Activated CD4-positive, alpha-beta T cell treated with anti-CD3 and anti-CD28 coated beads for 36 hours (primary cell): Measurements from ENCODE around the gene GOLM1. TPM values are rescaled to one million over a fixed set of nuclear protein-coding genes. Genes with fewer than 3 reads are reported as not detected.

Experiments used
- ATAC-seq: fragments of 200-7000 bp; cut with Tn5 transposase; one replicate; pipeline ENCODE4 v1.10.0; 2021; ENCODE audit warnings: mild to moderate bottlenecking, moderate library complexity
- CTCF ChIA-PET: fragments of 350-600 bp; sonication (Branson Sonifier 250); formaldehyde crosslinking; loops from one replicate; lab custom pipeline; 2021; ENCODE audit warnings: antibody characterized with exemption; lab: Charles Lee
- POLR2A ChIA-PET: fragments of 350-600 bp; sonication (Branson Sonifier 250); formaldehyde crosslinking; loops from one replicate; lab custom pipeline; 2021; ENCODE audit warnings: antibody characterized with exemption, inconsistent platforms; lab: Charles Lee
- DNase-seq: peaks from one replicate; pipeline ENCODE4 v3.0.0-alpha.2; 2020
- H3K27ac Mint-ChIP-seq: one replicate; pipeline ENCODE4 v1.8.0; 2021; ENCODE audit warnings: mixed read lengths
- H3K27me3 Mint-ChIP-seq: one replicate; pipeline ENCODE4 v1.8.0; 2021; ENCODE audit warnings: mixed read lengths
- H3K36me3 Mint-ChIP-seq: one replicate; pipeline ENCODE4 v1.8.0; 2021; ENCODE audit warnings: low read depth, mixed read lengths
- H3K4me1 Mint-ChIP-seq: one replicate; pipeline ENCODE4 v1.8.0; 2021; ENCODE audit warnings: mixed read lengths
- H3K4me3 Mint-ChIP-seq: one replicate; pipeline ENCODE4 v1.8.0; 2021; ENCODE audit warnings: mild to moderate bottlenecking, moderate library complexity, mixed read lengths
- H3K9me3 Mint-ChIP-seq: one replicate; pipeline ENCODE4 v1.8.0; 2021; ENCODE audit warnings: low read depth, mixed read lengths
- intact Hi-C, 2 experiments: fragments of 100-400 bp; cut with DNase I in 1 of 2; cut with micrococcal nuclease in 1 of 2; formaldehyde crosslinking; loops; one replicate each; pipeline versions ENCODE4 v1.14.2 to v1.15.1; 2022 to 2024; cut with DNase I, micrococcal nuclease
- total RNA-seq, 2 experiments: library from RNA; stranded (reverse); gene quantifications; one replicate each; pipeline ENCODE4 v1.2.3, GENCODE V29; 2021

Gene GOLM1
- total RNA-seq, 2 experiments from 2014 or later = 1.2 to 1.4 TPM

DNA sequence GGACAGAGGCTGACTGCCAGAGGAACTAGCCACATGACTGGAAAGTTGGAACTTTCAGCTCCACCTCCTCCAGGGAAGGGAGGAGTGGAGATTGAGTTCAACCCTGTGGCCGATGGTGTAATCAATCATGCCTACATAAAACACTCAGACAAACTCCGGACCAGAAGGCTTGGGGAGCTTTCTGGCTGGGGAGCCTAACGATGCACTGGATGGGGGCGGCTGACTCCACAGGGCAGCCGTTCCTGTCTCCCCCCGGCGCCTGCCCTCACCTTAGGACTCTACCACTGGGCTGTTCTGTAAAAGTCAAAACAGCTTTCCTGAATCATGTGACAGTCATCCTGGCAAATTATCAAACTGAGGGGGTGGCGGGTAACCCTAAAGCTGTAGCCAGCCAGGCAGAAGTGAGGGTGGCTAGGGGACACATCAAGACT lies 58.0 kb downstream of the GOLM1 start:
- Mint-ChIP-seq H3K36me3 (no peaks in the 10 kb centered on the region), H3K4me3 (no peak overlapping the region), H3K27me3 (peaks cover 2% of the 10 kb centered on the region), H3K4me1 (no peaks in the 10 kb centered on the region), H3K27ac (no peak overlapping the region), H3K9me3 (peaks cover 3% of the 10 kb centered on the region)
- ChIA-PET POLR2A (no interaction called here), CTCF (interaction anchor here (0.7 kb wide), 1 partner anchor 116 kb away, joined by 3 read pairs; no protein-coding TSS in a partner anchor)
- ATAC-seq (no peak), DNase-seq (no peak)
- intact Hi-C loops = no loop called here

DNA sequence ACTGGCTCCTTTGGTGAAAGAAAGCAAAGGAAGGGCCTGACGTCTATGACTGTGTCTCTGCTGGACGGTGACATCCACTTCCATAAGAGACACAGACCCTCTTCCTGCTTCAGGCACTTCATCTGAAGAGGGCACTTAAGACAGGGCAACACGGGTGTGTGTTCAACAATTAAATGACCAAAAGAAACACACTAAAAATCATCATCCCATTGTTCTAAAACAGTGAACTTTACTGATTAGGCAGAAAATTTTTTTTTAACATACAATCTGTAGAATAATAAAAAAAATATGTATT lies 58.5 kb downstream of the GOLM1 start:
- ChIA-PET CTCF (interaction anchor here (0.7 kb wide), 1 partner anchor 115 kb away, joined by 3 read pairs; no protein-coding TSS in a partner anchor), POLR2A (no interaction called here)
- ATAC-seq = no peak
- Mint-ChIP-seq H3K36me3 (no peaks in the 10 kb centered on the region), H3K4me3 (no peak overlapping the region), H3K9me3 (peaks cover 3% of the 10 kb centered on the region), H3K4me1 (no peaks in the 10 kb centered on the region), H3K27me3 (peaks cover 2% of the 10 kb centered on the region), H3K27ac (no peak overlapping the region)
- intact Hi-C loops = no loop called here
- no peak for DNase-seq

DNA sequence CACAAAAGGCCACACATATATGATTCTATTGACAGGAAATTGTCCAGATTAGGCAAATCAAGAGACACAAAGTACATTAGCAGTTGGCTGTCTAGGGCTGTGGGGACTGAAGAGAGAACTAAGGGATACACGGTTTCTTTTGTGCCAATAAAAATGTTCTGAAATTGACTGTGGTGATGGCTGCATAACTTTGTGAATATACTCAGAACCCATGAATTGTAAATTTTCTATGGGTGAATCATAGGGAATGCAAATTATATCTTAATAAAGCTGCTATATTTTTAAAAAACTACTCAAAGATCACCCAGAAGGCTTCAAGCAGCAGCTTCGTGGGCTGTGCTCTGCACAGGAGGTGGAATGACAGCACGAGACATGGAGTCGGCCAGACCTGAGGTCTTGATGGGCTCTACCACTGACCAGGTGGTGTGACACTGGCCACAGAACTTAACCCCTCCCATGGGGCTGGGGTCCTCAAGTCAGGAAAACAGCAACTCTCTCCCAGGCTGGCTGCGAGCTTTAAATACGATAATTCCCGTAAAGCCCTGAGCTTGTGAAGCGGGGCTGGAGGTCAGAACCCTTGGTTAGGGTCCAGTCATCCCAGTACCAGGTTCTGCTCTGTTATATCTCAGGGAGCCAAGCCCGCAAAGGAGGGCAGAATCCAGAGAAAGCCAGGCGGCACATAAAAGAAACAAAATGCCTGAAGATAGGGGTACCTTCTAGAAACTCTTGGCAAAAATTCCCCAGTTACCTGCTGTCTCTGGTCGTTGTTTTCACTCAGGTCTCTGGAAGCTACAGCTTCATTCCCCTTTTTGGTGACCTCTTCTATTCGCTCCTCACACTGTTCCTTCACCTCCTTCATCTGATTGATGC lies 59.1 kb downstream of the GOLM1 start:
- CTCF ChIA-PET = no interaction called here
- Mint-ChIP-seq H3K27me3 (peaks cover 2% of the 10 kb centered on the region), H3K4me1 (no peaks in the 10 kb centered on the region), H3K9me3 (peaks cover 3% of the 10 kb centered on the region), H3K36me3 (no peaks in the 10 kb centered on the region), H3K27ac (no peak overlapping the region), H3K4me3 (no peak overlapping the region)
- intact Hi-C loops = no loop called here
- no peak for ATAC-seq
- POLR2A ChIA-PET = no interaction called here
- no peak for DNase-seq

DNA sequence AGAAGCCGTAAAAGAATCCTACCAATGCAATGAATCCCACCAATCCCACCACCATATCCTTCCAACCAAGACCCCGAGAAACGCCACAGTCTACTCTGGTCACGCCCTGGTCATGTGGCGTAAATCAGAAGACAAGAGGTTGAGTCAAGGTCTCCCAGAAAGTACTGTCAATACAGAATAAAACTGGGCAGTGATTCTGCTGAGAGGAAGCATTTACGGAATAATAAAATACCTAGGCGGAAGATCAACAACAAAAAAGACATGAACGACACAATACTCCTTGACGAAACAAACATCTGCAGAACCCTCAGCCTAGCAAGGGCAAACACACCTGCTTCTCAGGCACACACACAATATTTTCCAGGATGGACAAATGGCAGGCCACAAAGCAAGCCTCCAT lies 62.8 kb downstream of the GOLM1 start:
- no peaks in the 10 kb centered on the region for H3K4me1 Mint-ChIP-seq
- H3K9me3 Mint-ChIP-seq = peaks cover 3% of the 10 kb centered on the region
- ChIA-PET POLR2A (no interaction called here), CTCF (no interaction called here)
- intact Hi-C loops = no loop called here
- ATAC-seq (no peak), DNase-seq (no peak)
- no peak overlapping the region for H3K4me3 Mint-ChIP-seq
- peaks cover 2% of the 10 kb centered on the region for H3K36me3 Mint-ChIP-seq
- peaks cover 2% of the 10 kb centered on the region for H3K27me3 Mint-ChIP-seq
- H3K27ac Mint-ChIP-seq = no peak overlapping the region

DNA sequence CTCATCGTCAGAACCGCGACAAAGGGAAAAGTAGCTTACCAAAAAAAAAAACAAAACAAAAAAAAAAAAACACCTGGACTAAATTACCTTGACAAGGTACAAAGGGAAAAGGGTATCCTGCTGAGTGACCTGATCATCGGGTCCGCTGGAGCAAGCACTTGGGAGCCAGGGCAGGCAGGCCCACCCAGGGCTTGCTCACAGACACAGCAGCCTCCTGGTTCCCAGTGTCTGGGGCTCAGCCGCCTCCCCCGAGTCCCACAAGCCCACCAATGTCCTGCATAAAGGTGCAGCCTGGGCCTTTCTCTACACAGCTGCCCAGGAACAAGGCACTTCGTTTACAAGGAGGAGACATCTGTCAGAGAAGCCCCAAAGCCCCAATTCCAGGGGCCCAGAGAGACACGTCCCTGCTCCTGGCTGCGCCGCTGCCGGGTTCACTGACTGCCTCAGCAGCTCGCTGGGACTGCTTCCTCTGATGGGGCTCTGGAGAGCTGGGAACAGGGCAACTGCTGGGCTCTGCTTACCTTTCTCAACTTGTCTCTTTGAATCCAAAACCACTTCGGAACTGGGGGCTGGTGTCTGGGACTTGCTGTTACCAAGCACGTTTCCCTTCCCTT lies 63.4 kb downstream of the GOLM1 start:
- ChIA-PET POLR2A (no interaction called here), CTCF (no interaction called here)
- DNase-seq (no peak), ATAC-seq (no peak)
- Mint-ChIP-seq H3K36me3 (peaks cover 2% of the 10 kb centered on the region), H3K9me3 (peaks cover 3% of the 10 kb centered on the region), H3K4me1 (no peaks in the 10 kb centered on the region), H3K27ac (no peak overlapping the region), H3K27me3 (peaks cover 2% of the 10 kb centered on the region), H3K4me3 (no peak overlapping the region)
- intact Hi-C loops = no loop called here

DNA sequence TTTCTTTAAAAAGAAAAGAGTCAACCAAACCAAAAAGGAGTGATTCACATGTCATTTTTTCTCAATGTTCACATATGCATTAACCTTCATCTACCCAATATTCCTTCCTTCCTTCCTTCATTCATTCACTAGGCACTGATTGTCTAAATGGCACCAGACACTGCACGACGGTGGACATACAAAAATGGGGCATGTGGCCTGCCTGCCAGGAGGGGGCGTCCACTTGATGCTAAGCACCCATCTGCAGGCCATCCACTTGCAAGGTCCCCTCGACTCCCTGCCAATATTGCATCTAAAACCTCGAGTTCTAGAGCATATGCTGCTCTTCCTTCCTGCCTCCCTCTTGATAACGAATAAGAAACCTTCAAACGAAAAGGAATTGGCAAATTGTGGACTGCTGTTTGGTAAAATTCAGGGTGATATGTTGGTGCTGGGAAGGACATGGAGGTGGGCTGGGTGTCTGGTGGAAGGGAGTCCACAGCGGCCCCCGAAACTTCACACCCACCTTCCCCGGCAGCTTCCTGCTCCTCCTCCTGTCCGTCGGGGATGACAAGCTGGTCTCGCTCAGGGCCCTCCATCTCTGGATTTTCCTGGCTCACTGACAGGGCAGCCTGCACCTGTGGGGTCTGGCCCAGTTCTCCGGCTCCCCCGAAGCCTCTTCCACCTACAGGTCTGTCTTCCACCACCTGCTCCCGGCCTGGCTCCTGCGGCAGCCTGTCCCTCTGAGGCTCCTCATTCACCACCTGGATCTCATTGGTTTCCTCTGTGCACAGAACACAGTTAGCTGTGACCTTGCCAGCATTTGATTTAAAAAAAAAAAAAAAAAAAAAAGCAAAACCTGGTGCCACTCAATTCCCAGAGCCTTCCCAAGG lies 64.3 kb downstream of the GOLM1 start:
- no peak overlapping the region for H3K4me3 Mint-ChIP-seq
- H3K27me3 Mint-ChIP-seq = peaks cover 2% of the 10 kb centered on the region

DNA sequence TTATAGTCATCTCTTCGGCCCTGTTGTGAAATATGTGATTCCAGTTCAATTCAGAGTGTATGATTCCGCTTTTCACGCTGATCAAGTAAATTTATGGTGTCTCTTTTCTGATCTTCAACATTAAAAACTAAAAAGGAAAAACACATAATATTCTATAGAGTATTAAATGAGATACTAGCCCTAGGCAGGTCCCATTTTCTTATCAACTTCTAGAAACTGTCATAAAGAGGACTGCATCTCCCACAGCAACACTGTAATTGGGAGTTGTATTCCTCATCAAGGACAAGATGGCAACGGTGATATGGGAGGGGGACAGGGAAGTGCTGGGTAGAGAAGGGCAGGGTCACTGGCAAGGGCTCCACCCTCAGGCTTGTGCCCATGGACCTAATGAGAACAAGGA lies 71.6 kb downstream of the GOLM1 start:
- intact Hi-C loops = loop anchor here in 1 of 2 experiments (10.0 kb wide), 2 partner anchors 237 to 333 kb away; no protein-coding TSS in a partner anchor
- ChIA-PET CTCF (no interaction called here), POLR2A (no interaction called here)
- peaks cover 54% of the 10 kb centered on the region for H3K36me3 Mint-ChIP-seq
- H3K27ac Mint-ChIP-seq = no peak overlapping the region
- peaks cover under 1% of the 10 kb centered on the region for H3K4me1 Mint-ChIP-seq
- no peak overlapping the region for H3K4me3 Mint-ChIP-seq
- no peak for DNase-seq
- no peak for ATAC-seq
- no peaks in the 10 kb centered on the region for H3K9me3 Mint-ChIP-seq
- H3K27me3 Mint-ChIP-seq = no peaks in the 10 kb centered on the region

More for the DNA sequence above, 64.3 kb downstream of the GOLM1 start:
- Mint-ChIP-seq H3K9me3 (peaks cover 3% of the 10 kb centered on the region), H3K4me1 (no peaks in the 10 kb centered on the region), H3K36me3 (peaks cover 2% of the 10 kb centered on the region), H3K27ac (no peak overlapping the region)
- ATAC-seq (no peak), DNase-seq (peak; percentile 24)
- ChIA-PET CTCF (no interaction called here), POLR2A (no interaction called here)
- intact Hi-C loops = no loop called here

DNA sequence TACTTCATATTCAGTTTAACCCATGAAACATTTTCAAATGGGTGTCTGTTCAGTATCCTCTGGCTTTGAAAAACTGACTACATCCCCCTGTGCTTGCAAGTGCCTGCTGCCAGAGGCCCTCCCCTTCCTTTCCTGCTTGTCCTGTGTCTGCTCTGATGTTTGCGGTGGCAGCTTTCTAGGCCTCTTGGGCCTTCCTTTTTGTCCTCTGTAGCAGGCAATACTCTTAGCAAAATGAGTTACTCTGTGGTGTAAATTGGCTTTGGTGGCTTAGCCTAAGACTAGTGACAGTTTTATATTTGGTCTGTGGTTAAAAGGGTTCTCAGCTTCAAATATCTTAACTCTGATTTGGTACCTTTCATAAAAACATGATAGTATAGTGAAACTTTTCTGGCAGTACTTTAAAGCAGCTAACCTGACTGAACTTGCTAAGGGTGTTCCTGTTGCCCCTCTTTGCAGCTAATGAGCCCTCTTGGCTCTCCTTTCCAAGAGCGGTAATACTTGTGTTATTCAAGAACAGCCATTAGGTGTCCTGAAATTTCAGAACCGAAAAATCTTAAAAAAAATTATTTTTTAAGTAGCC lies 76.6 kb downstream of the GOLM1 start:
- Mint-ChIP-seq H3K36me3 (peaks cover 79% of the 10 kb centered on the region), H3K27me3 (no peaks in the 10 kb centered on the region), H3K27ac (peak overlapping the region; percentile 76), H3K4me3 (no peak overlapping the region), H3K4me1 (peaks cover 13% of the 10 kb centered on the region), H3K9me3 (no peaks in the 10 kb centered on the region)
- ATAC-seq (peak; percentile 26), DNase-seq (peak; percentile 12)
- ChIA-PET POLR2A (no interaction called here), CTCF (interaction anchor here (1.1 kb wide), 2 partner anchors 10 kb away, joined by 3 read pairs; no protein-coding TSS in a partner anchor)
- intact Hi-C loops = loop anchor here in 1 of 2 experiments (10.0 kb wide), 2 partner anchors 242 to 328 kb away; no protein-coding TSS in a partner anchor

DNA sequence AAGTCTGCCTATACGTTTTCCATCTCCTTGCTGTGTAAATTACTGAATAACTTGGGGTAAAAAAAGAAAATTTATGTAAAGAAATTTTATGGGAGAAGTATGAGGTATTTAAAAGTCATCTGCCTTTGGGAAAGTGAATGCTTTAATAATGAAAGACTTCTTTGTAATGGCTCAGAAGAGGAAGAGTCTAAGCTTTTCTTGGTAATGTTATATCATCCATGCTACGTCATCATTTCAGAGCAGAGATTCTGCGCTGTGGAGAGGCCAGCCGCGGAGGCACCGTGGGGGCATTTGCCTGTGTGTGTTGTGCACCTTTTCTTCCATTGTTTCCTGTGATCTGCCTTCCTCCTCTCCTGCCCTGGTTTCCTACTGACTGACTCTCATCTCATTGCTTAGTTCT lies 78.2 kb downstream of the GOLM1 start:
- ATAC-seq = no peak
- H3K4me3 Mint-ChIP-seq = no peak overlapping the region
- POLR2A ChIA-PET = no interaction called here
- peak overlapping the region; percentile 66 for H3K27ac Mint-ChIP-seq
- H3K9me3 Mint-ChIP-seq = no peaks in the 10 kb centered on the region
- no peaks in the 10 kb centered on the region for H3K27me3 Mint-ChIP-seq
- CTCF ChIA-PET = interaction anchor here (0.6 to 0.8 kb wide), 2 partner anchors 8 to 21 kb away, joined by 3 to 7 read pairs; no protein-coding TSS in a partner anchor
- peaks cover 72% of the 10 kb centered on the region for H3K36me3 Mint-ChIP-seq
- intact Hi-C loops = loop anchor here in 1 of 2 experiments (10.0 kb wide), 2 partner anchors 244 to 326 kb away; no protein-coding TSS in a partner anchor
- no peak for DNase-seq
- peaks cover 13% of the 10 kb centered on the region for H3K4me1 Mint-ChIP-seq

DNA sequence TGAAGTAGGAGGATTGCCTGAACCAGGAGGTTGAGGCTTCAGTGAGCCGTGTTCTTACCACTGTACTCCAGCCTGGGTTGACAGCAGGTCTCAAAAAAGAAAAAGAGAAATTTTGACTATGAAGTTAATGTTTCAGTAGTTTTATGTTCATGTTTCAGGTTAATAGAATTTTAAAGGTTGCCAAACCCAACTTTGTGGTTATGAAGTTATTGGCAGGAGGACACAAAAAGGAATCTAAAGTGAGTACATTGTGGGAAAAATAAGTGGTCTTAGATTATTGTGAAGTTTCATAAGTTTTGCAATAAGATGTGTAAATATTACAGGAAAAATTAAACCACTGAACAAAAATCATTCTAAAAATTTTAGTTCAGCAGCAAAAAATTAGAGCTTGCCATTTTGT lies 78.6 kb downstream of the GOLM1 start:
- Mint-ChIP-seq H3K27ac (no peak overlapping the region), H3K36me3 (peaks cover 68% of the 10 kb centered on the region), H3K4me3 (no peak overlapping the region), H3K4me1 (peaks cover 13% of the 10 kb centered on the region), H3K27me3 (no peaks in the 10 kb centered on the region), H3K9me3 (no peaks in the 10 kb centered on the region)
- intact Hi-C loops = loop anchor here in 1 of 2 experiments (10.0 kb wide), 2 partner anchors 244 to 326 kb away; no protein-coding TSS in a partner anchor
- POLR2A ChIA-PET = no interaction called here
- no peak for ATAC-seq
- CTCF ChIA-PET = no interaction called here
- DNase-seq = no peak

DNA sequence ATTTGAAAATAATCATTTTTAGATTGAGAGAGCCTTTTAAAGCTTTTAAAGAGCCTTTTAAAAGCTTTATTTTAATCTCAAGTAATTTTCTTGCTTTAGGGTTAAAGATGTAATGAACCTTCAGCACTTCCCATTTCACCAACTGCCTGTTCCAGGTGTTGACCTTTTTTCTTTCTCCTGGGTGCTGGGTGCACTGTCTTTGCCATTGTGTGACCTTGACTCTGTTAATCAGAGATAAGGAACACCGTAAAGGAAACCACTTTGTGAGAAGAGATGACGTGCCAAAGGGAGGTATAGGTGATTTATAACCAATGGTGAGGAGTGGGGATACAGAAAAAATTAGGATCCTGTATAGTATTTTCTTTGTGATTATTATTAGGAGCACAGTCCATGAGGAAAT lies 90.2 kb downstream of the GOLM1 start:
- Mint-ChIP-seq H3K4me3 (no peak overlapping the region), H3K27ac (no peak overlapping the region), H3K4me1 (no peaks in the 10 kb centered on the region), H3K36me3 (peaks cover 46% of the 10 kb centered on the region), H3K9me3 (peaks cover 3% of the 10 kb centered on the region), H3K27me3 (no peaks in the 10 kb centered on the region)
- DNase-seq (no peak), ATAC-seq (no peak)
- intact Hi-C loops = no loop called here
- ChIA-PET CTCF (interaction anchor here (1.3 kb wide), 1 partner anchor 14 kb away, joined by 3 read pairs; no protein-coding TSS in a partner anchor), POLR2A (no interaction called here)
